Muscle layer of colon (tissue), 2 donors: ENCODE measurements around the gene ACTN2.

Source experiments
- H3K27ac ChIP-seq: one replicate; pipeline ENCODE4 v1.7.0; 2013; ENCODE audit warnings: low read depth, mild to moderate bottlenecking, low read length, moderate library complexity
- H3K27me3 ChIP-seq, 2 donors: one replicate each; pipeline ENCODE4 v1.7.0; 2013; ENCODE audit warnings: low read length in 2 of 2, mild to moderate bottlenecking in 2 of 2; ENCODE audit not compliant: insufficient read depth in 2 of 2, control insufficient read depth in 1 of 2
- H3K36me3 ChIP-seq: one replicate; pipeline ENCODE4 v1.7.0; 2013; ENCODE audit warnings: mild to moderate bottlenecking, low read length; ENCODE audit not compliant: insufficient read depth
- H3K4me1 ChIP-seq: one replicate; pipeline ENCODE4 v1.7.0; 2013; ENCODE audit warnings: mild to moderate bottlenecking, low read length; ENCODE audit not compliant: insufficient read depth
- H3K4me3 ChIP-seq, 2 donors: one replicate each; pipeline ENCODE4 v1.7.0; 2013; ENCODE audit warnings: low read length in 2 of 2, low read depth in 1 of 2, mild to moderate bottlenecking in 1 of 2, moderate library complexity in 1 of 2
- H3K9ac ChIP-seq: one replicate; pipeline ENCODE4 v1.7.0; 2013; ENCODE audit warnings: low read length
- H3K9me3 ChIP-seq: one replicate; pipeline ENCODE4 v1.7.0; 2013; ENCODE audit warnings: mild to moderate bottlenecking, low read length
- donor health status: abdominal sarcoma.
- donor health status: Adenocarcinoma of cecum.

Gene ACTN2

DNA sequence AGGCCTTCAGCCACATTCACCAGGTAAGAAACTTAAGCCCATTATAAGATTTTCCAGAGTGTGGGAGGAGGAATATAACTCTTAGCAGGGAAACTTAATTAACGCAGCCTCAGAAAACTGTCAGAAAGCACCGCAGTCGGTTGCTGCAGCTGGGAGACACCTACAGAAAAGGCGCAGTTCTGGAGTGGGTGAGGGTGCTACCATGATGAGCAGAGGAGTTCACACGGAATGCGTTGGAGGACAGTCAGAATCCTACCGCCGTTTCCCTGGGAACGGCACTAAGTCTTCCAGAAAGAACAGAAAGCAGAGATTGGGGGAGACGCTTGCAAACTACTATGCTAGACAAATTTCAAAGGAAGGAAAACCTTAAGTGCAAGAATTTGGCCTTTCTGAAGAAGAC, 6.4 kb downstream of the ACTN2 start:
- no peaks in the 10 kb centered on the region for H3K36me3 ChIP-seq
- H3K4me3 ChIP-seq = no peak overlapping the region
- H3K27ac ChIP-seq = no peak overlapping the region
- no peak overlapping the region for H3K9ac ChIP-seq
- H3K27me3 ChIP-seq = peaks cover 0 to 4% of the 10 kb centered on the region in 2 donors
- H3K9me3 ChIP-seq = no peaks in the 10 kb centered on the region
- H3K4me1 ChIP-seq = no peaks in the 10 kb centered on the region

- Histone ChIP-seq H3K4me3 (no peak overlapping the region), H3K27ac (no peak overlapping the region)
These were observed 13.1 kb downstream of the ACTN2 start for GRCh38 chr1:236699366-236699765.

DNA sequence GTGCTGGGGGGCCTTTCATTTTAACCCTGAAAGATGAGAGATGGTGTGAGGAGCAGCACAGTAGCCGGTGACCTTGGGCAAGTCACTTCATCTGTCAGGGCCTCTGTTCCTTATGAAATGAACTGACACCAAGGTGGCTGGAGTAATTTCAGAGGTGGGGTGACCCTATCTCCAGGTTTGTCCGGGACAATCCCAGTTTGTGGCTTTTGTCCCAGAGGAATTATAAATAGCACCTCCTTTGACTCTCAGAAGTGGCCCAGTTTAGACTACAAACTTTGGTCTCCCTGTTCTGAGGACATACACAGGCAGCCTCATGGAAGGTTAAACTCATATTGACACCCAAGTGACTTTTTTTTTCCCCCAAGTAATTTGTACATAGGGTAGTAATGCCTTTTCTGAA, 14.6 kb downstream of the ACTN2 start:
- H3K27ac ChIP-seq = no peak overlapping the region
- H3K36me3 ChIP-seq = no peaks in the 10 kb centered on the region
- no peak overlapping the region for H3K4me3 ChIP-seq
- no peak overlapping the region for H3K9ac ChIP-seq
- no peaks in the 10 kb centered on the region for H3K27me3 ChIP-seq
- no peaks in the 10 kb centered on the region for H3K4me1 ChIP-seq
- no peaks in the 10 kb centered on the region for H3K9me3 ChIP-seq

More at GRCh38 chr1:236699366-236699765, 13.1 kb downstream of the ACTN2 start:
- Histone ChIP-seq H3K9ac (no peak overlapping the region), H3K36me3 (no peaks in the 10 kb centered on the region), H3K27me3 (no peaks in the 10 kb centered on the region), H3K9me3 (no peaks in the 10 kb centered on the region), H3K4me1 (no peaks in the 10 kb centered on the region)

GRCh38 chr1:236701782-236702181, 15.5 kb downstream of the ACTN2 start:
- Histone ChIP-seq H3K36me3 (no peaks in the 10 kb centered on the region), H3K4me1 (peaks cover 6% of the 10 kb centered on the region), H3K4me3 (no peak overlapping the region), H3K9ac (no peak overlapping the region), H3K27me3 (no peaks in the 10 kb centered on the region), H3K9me3 (no peaks in the 10 kb centered on the region), H3K27ac (no peak overlapping the region)

DNA sequence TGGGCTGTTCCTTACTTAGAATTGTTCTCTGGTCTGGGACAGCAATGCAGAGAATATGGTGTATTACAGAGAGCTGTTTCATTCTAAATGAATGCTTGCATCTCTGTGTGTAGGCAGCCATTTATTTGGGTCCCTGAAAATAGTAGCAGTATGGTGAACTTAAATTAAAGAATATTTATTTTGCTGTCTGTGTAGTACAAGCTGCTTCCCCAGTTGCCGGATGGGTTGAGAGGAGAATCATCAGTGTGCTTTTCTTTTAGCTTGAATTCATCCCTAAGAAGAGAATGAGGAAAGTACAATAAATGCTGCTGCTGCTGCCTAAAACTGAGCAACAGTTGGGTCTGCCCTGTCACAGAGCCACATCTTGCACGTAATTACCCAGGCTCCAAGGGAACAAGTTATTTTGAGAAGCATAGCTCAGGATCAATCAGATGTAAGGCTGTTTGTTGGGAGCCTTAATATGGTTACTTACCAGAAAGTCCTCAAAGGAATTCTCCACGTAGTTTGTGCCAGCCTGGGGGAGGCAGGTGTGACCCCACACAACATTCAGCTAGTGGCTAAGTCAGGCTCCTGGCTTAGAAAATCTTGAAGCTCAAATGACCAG, 16.6 kb downstream of the ACTN2 start:
- H3K9ac ChIP-seq = no peak overlapping the region
- H3K4me3 ChIP-seq = no peak overlapping the region

DNA sequence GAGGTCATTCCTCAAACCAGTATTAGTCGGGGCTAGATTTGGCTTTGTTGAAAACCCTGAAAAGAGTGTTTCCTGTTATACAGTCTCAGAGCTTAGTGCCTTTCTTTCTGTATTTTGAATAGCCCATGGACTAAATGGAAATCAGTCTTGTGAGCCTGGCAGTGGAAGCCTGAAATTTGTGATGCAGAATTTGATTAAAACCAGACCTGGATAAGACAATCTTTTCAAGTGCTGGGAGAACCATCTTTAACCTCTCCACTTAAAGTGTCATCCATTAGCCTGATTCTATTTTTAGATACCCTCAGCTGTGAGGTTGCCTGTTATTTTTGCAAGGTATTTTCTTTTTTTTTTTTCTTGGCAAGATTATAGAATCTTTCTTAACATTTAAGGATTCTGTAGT, 19.5 kb downstream of the ACTN2 start:
- no peak overlapping the region for H3K9ac ChIP-seq
- peaks cover 6% of the 10 kb centered on the region for H3K4me1 ChIP-seq
- no peaks in the 10 kb centered on the region for H3K9me3 ChIP-seq
- H3K27ac ChIP-seq = no peak overlapping the region
- H3K4me3 ChIP-seq = no peak overlapping the region
- no peaks in the 10 kb centered on the region for H3K36me3 ChIP-seq
- H3K27me3 ChIP-seq = no peaks in the 10 kb centered on the region

More for the DNA sequence above, 16.6 kb downstream of the ACTN2 start:
- Histone ChIP-seq H3K4me1 (peaks cover 6% of the 10 kb centered on the region), H3K36me3 (no peaks in the 10 kb centered on the region), H3K9me3 (no peaks in the 10 kb centered on the region), H3K27ac (no peak overlapping the region), H3K27me3 (no peaks in the 10 kb centered on the region)

- no peak overlapping the region for H3K4me3 ChIP-seq
- no peaks in the 10 kb centered on the region for H3K36me3 ChIP-seq
- peaks cover 6% of the 10 kb centered on the region for H3K4me1 ChIP-seq
- H3K9me3 ChIP-seq = no peaks in the 10 kb centered on the region
- no peaks in the 10 kb centered on the region for H3K27me3 ChIP-seq
- no peak overlapping the region for H3K9ac ChIP-seq
- no peak overlapping the region for H3K27ac ChIP-seq
These were observed 19.9 kb downstream of the ACTN2 start for GRCh38 chr1:236706183-236706582.

DNA sequence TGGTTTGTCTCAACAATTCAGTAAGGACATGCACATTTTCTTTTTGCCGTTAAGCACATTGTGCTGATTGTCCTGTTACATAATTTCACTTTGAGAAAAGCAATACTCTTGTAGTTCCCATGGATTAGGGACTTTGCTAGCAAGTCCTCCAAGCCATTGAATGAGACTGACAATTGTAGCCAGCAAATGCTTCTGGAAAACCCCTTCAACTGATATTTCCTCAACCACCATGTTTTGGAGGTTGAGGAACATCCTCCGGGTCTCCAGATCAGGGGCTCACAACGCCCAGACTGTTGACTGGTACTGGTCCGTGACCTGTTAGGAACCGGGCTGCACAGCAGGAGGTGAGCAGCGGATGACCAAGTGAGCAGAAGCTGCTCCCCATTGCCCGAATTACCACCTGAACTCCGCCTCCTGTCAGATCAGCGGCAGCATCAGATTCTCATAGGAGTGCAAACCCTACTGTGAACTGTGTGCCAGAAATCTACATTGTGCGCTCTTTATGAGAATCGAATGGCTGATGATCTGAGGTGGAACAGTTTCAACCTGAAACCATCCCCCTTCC, 24.1 kb downstream of the ACTN2 start:
- peaks cover 6% of the 10 kb centered on the region for H3K4me1 ChIP-seq
- no peaks in the 10 kb centered on the region for H3K27me3 ChIP-seq
- no peaks in the 10 kb centered on the region for H3K36me3 ChIP-seq
- no peak overlapping the region for H3K4me3 ChIP-seq
- no peak overlapping the region for H3K9ac ChIP-seq
- H3K9me3 ChIP-seq = no peaks in the 10 kb centered on the region
- no peak overlapping the region for H3K27ac ChIP-seq

DNA sequence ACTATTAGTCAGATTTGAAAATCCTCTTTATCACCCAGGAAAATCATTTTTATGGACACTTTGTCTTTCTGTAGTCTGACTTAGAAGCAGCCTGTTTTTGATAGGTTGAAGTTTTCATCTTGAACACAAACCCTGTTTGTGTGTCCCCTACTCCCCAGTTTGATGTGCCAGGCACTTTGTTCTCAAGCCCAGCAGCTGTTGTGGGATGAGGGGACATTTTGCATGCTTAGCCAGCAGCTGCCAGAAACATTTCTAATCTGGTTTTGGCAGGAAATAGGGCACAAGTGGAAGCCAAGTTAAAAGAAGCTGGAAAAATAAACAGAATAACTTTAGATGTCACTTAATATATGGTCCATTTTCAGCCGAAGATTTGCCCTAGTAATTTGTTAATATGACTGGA, 29.9 kb downstream of the ACTN2 start:
- H3K4me1 ChIP-seq = peaks cover 7% of the 10 kb centered on the region
- H3K4me3 ChIP-seq = no peak overlapping the region
- H3K36me3 ChIP-seq = no peaks in the 10 kb centered on the region
- H3K9ac ChIP-seq = no peak overlapping the region
- no peaks in the 10 kb centered on the region for H3K9me3 ChIP-seq
- H3K27ac ChIP-seq = no peak overlapping the region
- no peaks in the 10 kb centered on the region for H3K27me3 ChIP-seq

DNA sequence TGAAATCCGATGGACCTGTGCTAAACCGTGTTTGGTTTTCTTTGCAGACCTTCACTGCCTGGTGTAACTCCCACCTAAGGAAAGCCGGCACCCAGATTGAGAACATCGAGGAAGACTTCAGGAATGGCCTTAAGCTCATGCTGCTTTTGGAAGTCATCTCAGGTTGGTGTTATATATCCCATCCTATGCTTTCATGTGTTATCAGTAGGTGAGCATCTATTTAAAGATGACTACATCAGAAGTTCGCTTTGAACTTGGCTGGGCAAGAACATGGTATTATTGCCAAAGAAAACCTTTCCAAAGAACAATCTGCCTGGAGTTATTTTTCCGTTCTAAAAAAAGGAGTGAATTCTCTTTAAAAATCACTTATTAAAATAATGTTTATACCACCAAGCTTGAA, 31.5 kb downstream of the ACTN2 start:
- no peak overlapping the region for H3K4me3 ChIP-seq
- H3K27me3 ChIP-seq = no peaks in the 10 kb centered on the region
- no peak overlapping the region for H3K27ac ChIP-seq
- H3K36me3 ChIP-seq = no peaks in the 10 kb centered on the region
- no peaks in the 10 kb centered on the region for H3K9me3 ChIP-seq
- no peak overlapping the region for H3K9ac ChIP-seq
- peaks cover 7% of the 10 kb centered on the region for H3K4me1 ChIP-seq

GRCh38 chr1:236718328-236718727, 32.0 kb downstream of the ACTN2 start:
- Histone ChIP-seq H3K9ac (no peak overlapping the region), H3K27me3 (no peaks in the 10 kb centered on the region), H3K36me3 (no peaks in the 10 kb centered on the region), H3K9me3 (no peaks in the 10 kb centered on the region), H3K27ac (no peak overlapping the region), H3K4me1 (peaks cover 7% of the 10 kb centered on the region), H3K4me3 (no peak overlapping the region)

DNA sequence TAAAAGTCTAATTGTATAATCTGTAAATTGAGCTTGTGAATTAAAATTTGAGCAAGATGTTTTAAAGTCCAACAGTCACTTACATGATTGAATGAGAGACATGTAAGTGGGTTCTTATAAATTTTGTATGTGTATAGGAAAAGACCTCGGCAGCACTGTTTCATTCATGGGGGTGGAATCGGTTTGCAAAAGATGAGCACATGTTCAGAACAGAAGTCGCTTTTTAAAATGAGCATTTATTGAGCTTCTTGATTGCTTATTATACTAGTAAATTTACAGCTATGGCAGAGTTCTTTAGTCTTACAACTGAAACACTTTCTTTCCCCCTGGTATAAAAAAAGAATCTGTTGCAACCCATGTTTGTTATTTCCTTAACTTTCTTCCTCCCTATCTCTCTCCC, 33.9 kb downstream of the ACTN2 start:
- no peak overlapping the region for H3K9ac ChIP-seq
- no peaks in the 10 kb centered on the region for H3K9me3 ChIP-seq
- H3K4me3 ChIP-seq = no peak overlapping the region
- H3K4me1 ChIP-seq = peaks cover 7% of the 10 kb centered on the region
- no peaks in the 10 kb centered on the region for H3K36me3 ChIP-seq
- H3K27me3 ChIP-seq = no peaks in the 10 kb centered on the region
- no peak overlapping the region for H3K27ac ChIP-seq
